ENCODE results near the gene LDLRAD3.
"Not testable (repeated sequence)": the region's sequence is repeated elsewhere in the genome, so short reads cannot be mapped to it uniquely, and the experiment has no call there.

The LDLRAD3 gene

DNA sequence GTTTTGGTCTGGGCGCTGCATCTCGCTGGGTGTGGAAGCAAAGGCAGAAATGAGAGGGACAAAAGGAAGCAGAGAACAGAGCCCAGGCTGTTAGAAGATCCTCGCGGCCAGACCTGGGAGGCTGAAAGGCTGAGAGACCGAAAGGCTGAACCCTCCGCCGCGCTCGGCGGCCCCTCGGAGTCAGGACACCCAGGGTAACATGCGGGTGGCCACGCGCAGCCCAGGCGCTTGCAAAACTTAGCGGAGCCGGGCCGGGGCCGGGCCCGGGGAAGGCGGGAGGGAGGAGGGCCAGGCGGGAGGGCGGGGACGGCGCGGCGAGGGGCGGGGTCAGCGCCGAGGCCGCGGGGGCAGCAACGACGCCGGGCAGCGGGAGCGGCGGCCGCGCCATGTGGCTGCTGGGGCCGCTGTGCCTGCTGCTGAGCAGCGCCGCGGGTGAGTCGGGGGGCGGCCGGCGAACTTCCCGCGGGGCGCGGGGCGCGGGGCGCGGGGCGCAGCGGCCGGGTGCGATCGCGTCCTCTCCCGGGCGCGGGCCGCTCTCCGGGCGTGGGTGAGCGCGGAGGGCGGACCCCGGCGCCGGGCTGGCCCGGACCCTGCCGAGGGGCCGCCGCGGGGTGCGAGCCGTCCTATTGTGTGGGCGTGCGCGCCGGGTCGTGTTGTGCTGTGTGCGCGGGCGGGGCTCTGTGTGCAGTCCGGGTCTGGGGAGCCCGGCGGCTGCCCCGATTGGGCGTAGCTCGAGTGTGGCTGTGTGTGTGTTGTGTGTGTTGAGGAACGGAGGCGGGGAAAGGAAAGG, at the start of gene LDLRAD3:
LDLRAD3 (plus strand) TSS at position 350 of the 790 bp plus-strand sequence; CDS start at position 387, 37 bp downstream.
- DNase-seq: peak; percentile 6

- no peak for DNase-seq
These were observed 46.8 kb upstream of the LDLRAD3 start for GRCh38 chr11:35897019-35897418.

DNA sequence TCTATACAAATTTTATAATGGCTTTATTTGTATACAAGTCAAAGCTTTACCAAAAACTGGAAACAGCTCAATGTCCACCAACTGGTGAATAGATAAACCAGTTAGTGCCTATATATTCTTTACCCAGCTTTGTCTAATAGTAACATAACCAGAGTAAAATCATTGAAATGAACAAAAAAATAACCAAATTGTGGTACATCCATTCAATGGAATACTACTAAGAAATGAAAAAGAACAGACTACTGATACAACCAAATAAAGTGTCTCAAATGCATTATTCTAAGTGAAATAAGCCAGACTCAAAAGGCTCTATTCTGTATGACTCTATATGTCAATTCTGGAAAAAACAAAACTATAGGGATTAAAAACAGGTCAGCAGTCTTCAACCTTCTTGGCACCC, 40.9 kb upstream of the LDLRAD3 start:
- no peak for DNase-seq

- no peak for DNase-seq
These were observed 38.1 kb upstream of the LDLRAD3 start for GRCh38 chr11:35905646-35906276.

DNA sequence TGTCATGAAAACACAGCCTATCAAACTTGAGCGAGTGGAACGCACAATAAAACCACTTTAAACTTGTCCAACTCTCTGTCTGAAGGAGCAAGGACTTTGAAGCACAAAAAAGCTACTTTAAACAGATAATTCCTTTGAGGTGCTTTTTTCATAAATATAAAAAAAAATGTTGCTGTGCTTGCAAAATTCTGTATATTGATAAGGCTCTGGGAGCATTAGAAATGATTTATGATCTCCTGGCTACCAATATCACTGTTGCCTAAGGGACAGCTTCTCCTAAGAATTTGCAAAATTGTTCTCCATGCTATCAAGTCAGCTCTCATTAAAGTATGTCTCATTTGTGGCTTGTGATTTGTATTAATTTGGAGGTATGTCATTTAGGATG, 37.6 kb upstream of the LDLRAD3 start:
- no peak for DNase-seq

- no peak for DNase-seq
These were observed 37.2 kb upstream of the LDLRAD3 start for GRCh38 chr11:35906681-35907080.

- no peak for DNase-seq
These were observed 36.0 kb upstream of the LDLRAD3 start for GRCh38 chr11:35907648-35908431.

DNA sequence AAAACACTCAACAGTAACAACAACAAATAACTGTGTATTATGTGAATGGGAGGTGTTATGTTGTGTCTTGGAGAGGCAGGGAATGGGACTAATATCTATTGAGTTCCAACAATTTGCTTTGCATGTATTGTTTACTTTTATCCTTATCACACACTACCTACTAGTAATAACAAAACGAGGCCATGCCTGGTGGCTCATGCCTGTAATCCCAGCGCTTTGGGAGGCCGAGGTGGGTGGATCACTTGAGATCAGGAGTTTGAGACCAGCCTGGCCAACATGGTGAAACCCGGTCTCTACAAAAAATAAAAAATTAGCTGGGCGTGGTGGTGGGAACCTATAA, 35.5 kb upstream of the LDLRAD3 start:
- DNase-seq: not testable (repeated sequence)

DNA sequence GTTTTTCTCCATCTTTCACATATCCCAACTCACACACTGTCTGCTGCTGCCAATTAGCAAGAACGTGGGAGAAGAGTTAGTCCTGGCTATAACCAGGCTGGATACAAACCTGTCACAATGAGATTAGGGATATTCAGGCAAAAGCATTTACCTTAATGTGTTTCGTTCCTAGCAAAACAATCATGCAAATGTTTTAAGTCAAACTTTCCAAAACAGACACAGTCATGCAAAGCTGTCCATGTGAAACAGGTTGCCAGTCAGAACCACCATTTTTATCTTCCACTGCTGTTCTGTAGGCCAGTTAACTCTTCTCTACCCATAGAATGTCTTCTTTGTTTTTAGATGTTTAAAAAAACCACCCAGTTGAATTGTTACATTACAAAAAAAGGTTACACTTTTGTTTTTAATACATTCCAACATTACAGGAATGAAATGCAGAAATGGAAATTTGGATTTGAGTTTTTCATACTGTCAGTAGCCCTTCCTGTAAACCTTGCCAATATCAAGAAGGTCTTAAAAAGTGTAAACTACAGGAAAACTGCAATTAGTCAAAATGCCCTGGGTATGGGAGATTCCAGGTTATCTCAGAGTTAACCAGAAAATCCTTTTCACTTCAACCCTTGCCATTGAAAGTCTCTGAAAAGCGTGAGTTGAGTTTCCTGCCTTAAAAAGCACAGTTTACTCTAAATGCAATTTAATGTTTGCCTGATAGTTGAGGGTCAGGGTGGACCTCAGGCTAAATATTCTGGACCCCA, 34.2 kb upstream of the LDLRAD3 start:
- no peak for DNase-seq

- no peak for DNase-seq
These were observed 32.8 kb upstream of the LDLRAD3 start for GRCh38 chr11:35911013-35911412.

DNA sequence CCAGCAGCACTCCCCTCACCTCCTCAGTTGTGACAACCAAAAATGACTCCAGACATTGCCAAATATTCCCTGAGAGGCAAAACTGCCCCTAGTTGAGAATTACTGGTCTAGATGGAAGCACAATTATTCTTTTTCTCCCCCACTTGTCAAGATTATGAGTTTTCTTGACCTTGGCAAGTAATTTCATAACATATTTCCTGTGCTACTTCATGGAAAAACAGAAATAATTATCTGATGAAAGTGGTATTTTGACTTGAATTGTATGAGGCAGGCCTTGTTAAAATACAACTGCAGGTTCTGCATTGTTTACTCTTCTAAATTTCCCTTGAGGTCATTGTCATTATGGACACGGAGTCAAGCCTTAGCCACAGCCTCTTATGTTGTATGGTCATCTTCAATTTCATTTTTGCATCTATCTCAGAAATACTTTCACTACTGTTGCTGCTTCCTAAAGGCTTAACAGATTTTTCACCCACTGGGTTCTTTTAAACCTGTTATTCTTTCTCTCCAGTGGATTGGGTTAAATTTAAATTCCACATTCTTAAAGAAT, 32.2 kb upstream of the LDLRAD3 start:
- DNase-seq: no peak

DNA sequence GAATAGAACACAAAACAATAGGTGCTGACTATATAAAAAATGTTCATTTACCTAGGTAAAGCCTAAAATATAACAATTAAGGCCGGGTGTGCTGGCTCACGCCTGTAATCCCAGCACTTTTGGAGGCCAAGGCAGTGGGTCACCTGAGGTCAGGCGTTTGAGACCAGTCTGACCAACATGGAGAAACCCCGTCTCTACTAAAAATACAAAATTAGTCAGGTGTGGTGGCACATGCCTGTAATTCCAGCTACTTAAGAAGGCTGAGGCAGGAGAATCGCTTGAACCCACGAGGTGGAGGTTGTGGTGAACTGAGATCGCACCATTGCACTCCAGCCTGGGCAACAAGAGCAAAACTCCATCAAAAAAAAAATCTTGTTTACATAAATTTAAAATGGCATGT, 31.4 kb upstream of the LDLRAD3 start:
- not testable (repeated sequence) for DNase-seq

- DNase-seq: no peak
These were observed 30.8 kb upstream of the LDLRAD3 start for GRCh38 chr11:35912883-35913624.

GRCh38 chr11:35914816-35915215, 29.0 kb upstream of the LDLRAD3 start:
- DNase-seq: no peak

DNA sequence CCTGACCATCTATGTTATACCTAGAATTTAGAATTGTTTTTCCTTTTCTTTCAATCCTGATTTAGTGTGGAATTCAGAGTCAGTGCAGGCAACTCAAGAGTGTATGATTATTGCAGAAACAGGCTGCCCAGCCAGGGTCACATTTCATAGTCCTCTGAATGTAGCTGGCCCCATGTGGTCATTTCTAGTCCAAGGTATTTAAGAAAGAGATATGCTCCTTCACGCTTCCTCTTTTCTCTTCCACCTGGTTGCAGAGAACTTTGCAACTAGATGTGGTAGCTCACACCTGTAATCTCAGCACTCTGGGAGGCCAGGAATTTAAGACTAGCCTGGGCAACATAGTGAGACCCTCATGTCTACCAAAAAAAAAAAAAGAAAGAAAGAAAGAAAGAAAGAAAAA, 27.6 kb upstream of the LDLRAD3 start:
- no peak for DNase-seq

DNA sequence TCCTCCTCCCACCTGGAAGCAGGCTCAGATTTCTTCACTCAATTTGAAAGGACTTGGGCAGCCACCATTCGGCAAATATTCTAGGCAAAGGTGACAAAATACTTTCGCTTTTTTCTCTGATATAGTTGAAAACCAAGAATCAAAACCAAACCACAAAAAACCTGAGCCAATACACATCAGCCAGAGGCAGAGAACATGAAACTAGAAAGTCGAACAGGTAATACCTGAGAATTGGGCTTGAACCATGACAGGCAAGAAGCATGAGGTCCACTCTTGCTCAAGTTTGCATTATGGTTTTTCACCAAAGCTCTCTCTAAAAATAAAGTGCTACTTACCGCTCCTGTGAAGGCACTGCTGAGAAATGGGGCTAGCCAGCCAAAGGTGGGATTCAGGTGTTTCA, 26.2 kb upstream of the LDLRAD3 start:
- no peak for DNase-seq

- DNase-seq: no peak
These were observed 25.1 kb upstream of the LDLRAD3 start for GRCh38 chr11:35918716-35919115.

GRCh38 chr11:35919244-35919643, 24.6 kb upstream of the LDLRAD3 start:
- DNase-seq: no peak

DNA sequence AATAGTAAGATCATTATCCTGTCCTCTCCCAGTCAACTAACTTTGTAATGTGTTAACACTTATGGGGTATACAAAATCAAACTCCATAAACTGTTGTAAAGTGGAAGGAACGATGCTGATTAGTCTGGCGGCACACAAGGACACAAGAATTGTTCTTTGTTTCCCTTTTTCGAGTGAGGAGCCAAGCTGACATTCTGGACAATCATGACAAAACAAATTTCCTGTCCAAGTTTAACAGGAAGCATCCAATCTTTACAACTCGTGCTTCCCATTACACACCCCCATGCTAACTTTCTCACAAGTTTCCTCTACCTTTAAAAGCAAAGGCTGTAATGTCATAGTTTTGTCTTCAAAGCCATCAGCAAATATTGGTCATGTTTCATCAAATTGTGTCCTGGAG, 20.4 kb upstream of the LDLRAD3 start:
- no peak for DNase-seq

DNA sequence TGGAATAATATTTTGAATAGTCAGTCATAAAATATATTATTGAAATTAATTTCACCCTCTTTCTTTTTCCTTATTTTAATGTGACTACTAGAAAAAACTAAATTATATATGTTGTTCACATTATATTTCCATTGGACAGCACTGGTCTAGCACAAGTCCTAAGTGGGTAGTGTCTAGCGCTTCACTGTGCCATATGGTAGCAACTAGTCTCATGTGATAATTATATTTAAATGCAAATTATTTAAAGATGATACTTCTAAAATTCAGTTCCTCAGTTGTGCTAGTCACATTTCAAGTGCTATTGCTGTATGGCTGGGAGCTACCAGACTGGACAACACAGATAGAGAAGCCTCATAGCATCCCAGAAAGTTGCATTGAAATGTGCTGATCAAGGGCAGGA, 19.1 kb upstream of the LDLRAD3 start:
- DNase-seq: no peak

- DNase-seq: no peak
These were observed 16.8 kb upstream of the LDLRAD3 start for GRCh38 chr11:35927104-35927503.

- DNase-seq: peak; percentile 5
These were observed 16.2 kb upstream of the LDLRAD3 start for GRCh38 chr11:35927682-35928081.

Data from CD4-positive, alpha-beta T cell treated with Interleukin-17A for 1 hour (primary cell).